Smooth muscle cell (in vitro differentiated cells): ENCODE data around the gene TULP4. TPM values are rescaled to one million over a fixed set of nuclear protein-coding genes. Genes with fewer than 3 reads are reported as not detected.

Source experiments
- DNase-seq: peaks from one replicate; lab custom pipeline; 2025; ENCODE audit not compliant: unreplicated experiment; lab: John Stamatoyannopoulos, UW
- H2AFZ ChIP-seq: fragments of 200-600 bp; sonication (generic); 2 replicates; pipeline ENCODE4 v1.6.0; 2016; ENCODE audit warnings: antibody characterized with exemption, low read depth, mild to moderate bottlenecking
- H3F3A ChIP-seq: fragments of 200-600 bp; sonication (generic); 2 replicates; pipeline ENCODE4 v1.6.0; 2017; ENCODE audit warnings: antibody characterized with exemption, low read depth
- H3K27ac ChIP-seq: fragments of 200-600 bp; sonication (generic); 2 replicates; pipeline ENCODE4 v1.5.1; 2016; ENCODE audit warnings: low read depth, mild to moderate bottlenecking
- H3K27me3 ChIP-seq: fragments of 200-600 bp; sonication (generic); 2 replicates; pipeline ENCODE4 v1.6.1; 2016; ENCODE audit warnings: low read depth, mild to moderate bottlenecking
- H3K36me3 ChIP-seq: fragments of 200-600 bp; sonication (generic); 2 replicates; pipeline ENCODE4 v1.5.1; 2016; ENCODE audit warnings: low read depth
- H3K4me1 ChIP-seq: fragments of 200-600 bp; sonication (generic); 2 replicates; pipeline ENCODE4 v1.5.1; 2016; ENCODE audit warnings: low read depth
- H3K4me2 ChIP-seq: fragments of 200-600 bp; sonication (generic); 2 replicates; pipeline ENCODE4 v1.6.0; 2016; ENCODE audit warnings: mild to moderate bottlenecking
- H3K4me3 ChIP-seq: fragments of 200-600 bp; sonication (generic); 2 replicates; pipeline ENCODE4 v1.5.1; 2016; ENCODE audit warnings: mild to moderate bottlenecking
- H3K79me2 ChIP-seq: fragments of 200-600 bp; sonication (generic); 2 replicates; pipeline ENCODE4 v1.6.0; 2016; ENCODE audit warnings: low read depth, mild to moderate bottlenecking
- H3K9ac ChIP-seq: fragments of 200-600 bp; sonication (generic); 2 replicates; pipeline ENCODE4 v1.6.0; 2016; ENCODE audit warnings: low read depth
- H3K9me3 ChIP-seq: fragments of 200-600 bp; sonication (generic); replicated peaks from 2 replicates; pipeline ENCODE4 v1.5.1; 2016; ENCODE audit warnings: low read depth
- H4K20me1 ChIP-seq: fragments of 200-600 bp; sonication (generic); 2 replicates; pipeline ENCODE4 v1.6.0; 2016; ENCODE audit warnings: low read depth
- WGBS: methylation state at CpG from one replicate; pipeline ENCODE4 v1.1.7; 2016; ENCODE audit warnings: low lambda C conversion rate; 5-methylcytosine and 5-hydroxymethylcytosine counted together
- polyA plus RNA-seq: library from polyadenylated mRNA; unstranded; fragments of >200 nt; fragmentation: Nextera tagmentation; extraction: Ambion mirVana; gene quantifications from 2 replicates; pipeline ENCODE4 v1.2.1, GENCODE V29; 2016
- total RNA-seq: library from RNA; depleted of rRNA; stranded (reverse); fragments of >200 nt; gene quantifications from 2 replicates; pipeline ENCODE4 v1.2.3, GENCODE V29; 2014
- TF ChIP-seq, protein P1 (sequence below): fragments of 200-600 bp; sonication (generic); IDR thresholded peaks from 2 replicates; pipeline ENCODE4 v1.5.1; 2017; ENCODE audit warnings: borderline replicate concordance, mild to moderate bottlenecking, antibody characterized with exemption; ENCODE audit not compliant: insufficient read depth, poor library complexity, severe bottlenecking

TULP4 gene
- total and polyA plus RNA-seq, 2 experiments from 2014 or later: 16.1 to 85.0 TPM

DNA sequence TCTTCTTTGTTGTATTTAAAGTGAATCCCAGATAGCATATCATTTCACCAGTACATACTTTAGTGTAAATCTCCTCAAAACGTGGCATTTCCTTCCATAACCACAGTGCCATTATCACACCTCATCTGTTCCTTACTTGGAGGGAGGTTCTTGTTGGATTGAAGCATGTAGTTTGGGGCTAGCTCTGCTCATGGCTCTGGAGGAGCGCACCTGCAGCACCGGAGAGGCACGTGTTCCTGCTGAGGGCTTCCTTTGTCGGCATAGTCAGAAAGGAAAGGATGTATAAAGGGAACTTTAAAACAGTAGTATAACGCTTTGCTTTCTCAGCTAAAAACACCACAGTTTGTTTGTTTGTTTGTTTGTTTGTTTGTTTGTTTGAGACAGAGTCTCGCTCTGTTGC, 126.0 kb downstream of the TULP4 start:
- no peak for DNase-seq
- TF ChIP-seq, protein P1, sequence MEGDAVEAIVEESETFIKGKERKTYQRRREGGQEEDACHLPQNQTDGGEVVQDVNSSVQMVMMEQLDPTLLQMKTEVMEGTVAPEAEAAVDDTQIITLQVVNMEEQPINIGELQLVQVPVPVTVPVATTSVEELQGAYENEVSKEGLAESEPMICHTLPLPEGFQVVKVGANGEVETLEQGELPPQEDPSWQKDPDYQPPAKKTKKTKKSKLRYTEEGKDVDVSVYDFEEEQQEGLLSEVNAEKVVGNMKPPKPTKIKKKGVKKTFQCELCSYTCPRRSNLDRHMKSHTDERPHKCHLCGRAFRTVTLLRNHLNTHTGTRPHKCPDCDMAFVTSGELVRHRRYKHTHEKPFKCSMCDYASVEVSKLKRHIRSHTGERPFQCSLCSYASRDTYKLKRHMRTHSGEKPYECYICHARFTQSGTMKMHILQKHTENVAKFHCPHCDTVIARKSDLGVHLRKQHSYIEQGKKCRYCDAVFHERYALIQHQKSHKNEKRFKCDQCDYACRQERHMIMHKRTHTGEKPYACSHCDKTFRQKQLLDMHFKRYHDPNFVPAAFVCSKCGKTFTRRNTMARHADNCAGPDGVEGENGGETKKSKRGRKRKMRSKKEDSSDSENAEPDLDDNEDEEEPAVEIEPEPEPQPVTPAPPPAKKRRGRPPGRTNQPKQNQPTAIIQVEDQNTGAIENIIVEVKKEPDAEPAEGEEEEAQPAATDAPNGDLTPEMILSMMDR: no peak
- Histone ChIP-seq H3K4me3 (no peak overlapping the region), H3K36me3 (no peaks in the 10 kb centered on the region), H3K79me2 (no peaks in the 10 kb centered on the region), H3F3A (no peaks in the 10 kb centered on the region), H3K4me2 (no peak overlapping the region), H3K9ac (no peak overlapping the region), H2AFZ (no peak overlapping the region), H3K27ac (no peak overlapping the region), H3K4me1 (no peaks in the 10 kb centered on the region), H3K9me3 (no peaks in the 10 kb centered on the region), H4K20me1 (no peaks in the 10 kb centered on the region), H3K27me3 (no peaks in the 10 kb centered on the region)
- WGBS: 95% methylated on average over 7 of the region's 7 CpGs

DNA sequence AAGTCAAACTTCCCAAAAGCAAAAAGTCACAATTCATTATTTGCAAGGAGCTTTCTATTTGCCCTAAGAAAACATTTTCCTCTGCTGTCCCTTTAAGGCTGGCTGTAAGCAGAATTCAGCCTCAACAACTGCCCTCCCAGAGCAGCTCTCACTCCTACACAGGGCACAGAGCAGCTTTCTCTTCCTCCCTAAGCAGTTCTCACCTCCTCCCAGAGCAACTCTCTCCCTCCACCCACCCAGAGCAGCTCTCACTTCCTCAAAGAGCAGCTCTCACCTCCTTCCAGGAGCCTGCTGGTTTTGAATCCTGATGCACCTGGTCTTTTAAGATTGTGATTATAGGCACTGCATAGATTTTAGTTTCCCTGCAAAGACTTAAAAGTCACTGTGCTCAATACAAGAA, 127.0 kb downstream of the TULP4 start:
- no peak overlapping the region for H3K27ac ChIP-seq
- H3K79me2 ChIP-seq: no peaks in the 10 kb centered on the region
- TF ChIP-seq, protein P1: no peak
- H3K27me3 ChIP-seq: no peaks in the 10 kb centered on the region
- H3K4me1 ChIP-seq: no peaks in the 10 kb centered on the region
- H3F3A ChIP-seq: no peaks in the 10 kb centered on the region
- H4K20me1 ChIP-seq: no peaks in the 10 kb centered on the region
- no peak overlapping the region for H3K9ac ChIP-seq
- no peak overlapping the region for H3K4me3 ChIP-seq
- no peaks in the 10 kb centered on the region for H3K9me3 ChIP-seq
- DNase-seq: no peak
- no peak overlapping the region for H2AFZ ChIP-seq
- no peak overlapping the region for H3K4me2 ChIP-seq
- H3K36me3 ChIP-seq: no peaks in the 10 kb centered on the region

DNA sequence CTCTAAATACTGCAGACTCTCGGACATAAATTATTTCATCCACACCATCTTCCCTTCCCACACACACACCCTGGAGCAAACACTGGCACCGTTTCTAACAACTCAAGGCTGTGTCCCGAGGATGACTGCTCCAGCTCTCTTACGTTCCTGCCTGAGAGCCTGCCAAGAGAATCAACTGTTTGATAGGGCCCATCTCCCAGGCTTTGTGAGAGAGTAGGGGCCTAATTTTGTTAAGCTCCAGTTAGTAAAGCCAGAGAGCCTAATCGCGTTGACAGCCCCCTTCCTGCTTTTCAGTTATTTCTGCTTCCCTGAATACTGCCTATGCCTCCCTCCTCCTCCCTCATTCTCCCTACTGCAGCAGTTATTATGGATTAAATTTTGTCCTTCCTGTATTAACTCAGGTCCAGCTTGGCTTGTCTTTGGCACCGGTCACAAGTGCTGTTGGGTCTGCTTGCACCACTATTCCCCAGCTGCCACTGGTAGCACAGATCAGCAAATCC, 129.5 kb downstream of the TULP4 start:
- no peaks in the 10 kb centered on the region for H4K20me1 ChIP-seq
- H3K4me3 ChIP-seq: no peak overlapping the region
- no peaks in the 10 kb centered on the region for H3K4me1 ChIP-seq
- H2AFZ ChIP-seq: no peak overlapping the region
- no peaks in the 10 kb centered on the region for H3K36me3 ChIP-seq
- H3K9me3 ChIP-seq: no peaks in the 10 kb centered on the region
- H3K4me2 ChIP-seq: no peak overlapping the region
- H3K79me2 ChIP-seq: no peaks in the 10 kb centered on the region
- no peak overlapping the region for H3K9ac ChIP-seq
- H3K27me3 ChIP-seq: no peaks in the 10 kb centered on the region
- DNase-seq: no peak
- H3F3A ChIP-seq: no peaks in the 10 kb centered on the region
- no peak overlapping the region for H3K27ac ChIP-seq
- 77% methylated on average over 7 of the region's 7 CpGs for WGBS
- TF ChIP-seq, protein P1: no peak

DNA sequence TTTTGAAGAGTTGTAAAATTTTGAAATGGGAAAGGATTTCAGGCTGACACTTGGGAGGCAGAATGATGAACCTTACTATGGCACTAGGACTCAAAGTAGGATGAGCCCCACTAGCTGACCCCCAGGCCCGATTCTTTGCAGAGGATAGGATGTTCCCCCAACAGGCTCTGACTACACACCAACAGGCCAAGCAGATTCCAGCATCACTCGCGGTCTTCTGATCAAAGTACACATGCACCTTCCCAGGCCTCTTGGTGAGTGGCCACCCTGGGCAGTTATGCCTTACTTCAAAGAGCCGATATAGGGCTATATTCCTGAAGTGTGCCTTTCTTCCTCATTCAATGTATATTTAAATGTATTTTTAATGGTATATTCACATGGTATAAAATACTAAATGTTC, 130.0 kb downstream of the TULP4 start:
- Histone ChIP-seq H2AFZ (no peak overlapping the region), H3K27me3 (no peaks in the 10 kb centered on the region), H3K79me2 (no peaks in the 10 kb centered on the region), H3K27ac (no peak overlapping the region), H3K36me3 (no peaks in the 10 kb centered on the region), H3K4me3 (no peak overlapping the region), H3K4me2 (no peak overlapping the region), H3K9me3 (no peaks in the 10 kb centered on the region), H3F3A (no peaks in the 10 kb centered on the region), H3K4me1 (no peaks in the 10 kb centered on the region), H3K9ac (no peak overlapping the region), H4K20me1 (no peaks in the 10 kb centered on the region)
- no peak for DNase-seq
- 99% methylated on average over 4 of the region's 4 CpGs for WGBS
- TF ChIP-seq, protein P1: no peak
